NCI-H510A treated with DMSO at 0.1 percent for 48 hours (cell line): ENCODE results near the gene CCDC85C.
A peak's percentile ranks its signal among the peaks of the same experiment; 100 is the strongest.

Source experiments
- DNase-seq: peaks from one replicate; lab custom pipeline; 2025; lab: John Stamatoyannopoulos, UW

The CCDC85C gene

GRCh38 chr14:99572173-99572999 lies 31.6 kb downstream of the CCDC85C start:
- DNase-seq = peak; percentile 54

DNA sequence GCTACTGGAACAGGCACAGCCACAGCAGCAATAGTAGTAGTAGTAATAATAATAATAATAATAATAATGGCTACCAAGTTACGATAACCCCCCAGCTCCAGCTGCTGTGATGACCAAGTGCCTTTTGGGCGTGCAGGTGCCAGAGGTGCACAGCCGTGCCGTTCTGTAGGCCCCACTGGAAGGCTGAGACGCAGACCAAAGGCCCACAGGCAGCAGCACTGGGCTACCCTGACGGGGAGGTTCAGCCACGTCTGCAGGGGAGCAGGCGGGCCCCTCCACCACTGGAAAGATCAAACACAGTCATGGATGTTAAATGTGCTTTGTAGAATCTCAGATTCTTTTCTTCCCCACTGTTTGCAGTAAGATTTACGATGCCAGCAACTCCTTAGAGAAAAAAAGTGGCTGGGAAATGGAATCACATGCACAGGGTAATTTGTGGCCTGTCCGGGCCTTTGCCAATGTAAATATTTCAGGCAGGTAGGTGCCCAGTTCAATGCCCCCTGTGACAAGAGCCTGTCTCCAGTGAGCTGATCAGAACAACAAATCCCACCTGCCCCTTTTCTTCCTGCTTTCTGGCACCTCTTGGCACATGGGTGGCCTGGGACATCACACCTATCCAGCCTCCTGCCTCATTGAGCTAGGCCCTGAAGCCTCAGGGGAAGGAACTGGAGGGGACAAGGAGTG lies 32.6 kb downstream of the CCDC85C start:
- DNase-seq = peak; percentile 45

DNA sequence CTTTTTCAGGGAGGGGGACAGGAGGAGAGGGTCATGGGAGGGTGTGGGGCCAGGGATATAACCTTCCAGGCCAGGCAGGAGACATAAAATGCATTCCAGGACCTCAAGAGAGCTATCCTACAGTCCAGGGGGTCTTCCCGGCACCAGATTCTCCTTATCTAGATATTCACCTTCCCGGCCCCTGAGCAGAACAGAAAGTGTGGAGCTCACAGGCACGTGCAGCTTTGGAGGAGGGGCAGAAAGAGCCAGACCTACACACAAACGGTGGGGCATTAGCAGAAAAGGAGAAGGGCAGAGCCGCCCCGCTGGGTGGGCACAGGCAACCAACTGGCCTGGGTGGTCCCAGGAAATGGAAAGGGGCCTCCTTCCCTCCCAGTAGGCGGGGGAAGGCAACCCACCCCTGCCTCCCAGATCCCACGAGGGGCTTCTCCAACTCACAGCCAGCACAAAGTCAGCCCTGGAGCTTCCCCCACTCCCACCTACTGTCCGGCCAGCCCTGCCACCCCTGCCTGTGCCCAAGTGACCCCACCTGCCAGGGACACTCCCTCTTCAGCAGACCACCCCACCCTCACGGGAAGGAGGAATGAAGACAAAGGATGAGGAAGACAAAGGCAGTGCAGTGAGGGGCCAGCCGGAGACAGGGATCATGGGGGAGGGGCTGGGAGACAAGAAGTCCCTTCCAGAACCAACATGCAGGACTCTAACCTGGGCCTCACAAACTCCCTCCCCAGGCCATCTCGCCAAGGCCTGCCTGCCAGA lies 33.3 kb downstream of the CCDC85C start:
- no peak for DNase-seq

- no peak for DNase-seq
Observed at GRCh38 chr14:99569725-99570543, 34.1 kb downstream of the CCDC85C start.

GRCh38 chr14:99568567-99569560 lies 35.1 kb downstream of the CCDC85C start:
- peak; percentile 93 for DNase-seq

DNA sequence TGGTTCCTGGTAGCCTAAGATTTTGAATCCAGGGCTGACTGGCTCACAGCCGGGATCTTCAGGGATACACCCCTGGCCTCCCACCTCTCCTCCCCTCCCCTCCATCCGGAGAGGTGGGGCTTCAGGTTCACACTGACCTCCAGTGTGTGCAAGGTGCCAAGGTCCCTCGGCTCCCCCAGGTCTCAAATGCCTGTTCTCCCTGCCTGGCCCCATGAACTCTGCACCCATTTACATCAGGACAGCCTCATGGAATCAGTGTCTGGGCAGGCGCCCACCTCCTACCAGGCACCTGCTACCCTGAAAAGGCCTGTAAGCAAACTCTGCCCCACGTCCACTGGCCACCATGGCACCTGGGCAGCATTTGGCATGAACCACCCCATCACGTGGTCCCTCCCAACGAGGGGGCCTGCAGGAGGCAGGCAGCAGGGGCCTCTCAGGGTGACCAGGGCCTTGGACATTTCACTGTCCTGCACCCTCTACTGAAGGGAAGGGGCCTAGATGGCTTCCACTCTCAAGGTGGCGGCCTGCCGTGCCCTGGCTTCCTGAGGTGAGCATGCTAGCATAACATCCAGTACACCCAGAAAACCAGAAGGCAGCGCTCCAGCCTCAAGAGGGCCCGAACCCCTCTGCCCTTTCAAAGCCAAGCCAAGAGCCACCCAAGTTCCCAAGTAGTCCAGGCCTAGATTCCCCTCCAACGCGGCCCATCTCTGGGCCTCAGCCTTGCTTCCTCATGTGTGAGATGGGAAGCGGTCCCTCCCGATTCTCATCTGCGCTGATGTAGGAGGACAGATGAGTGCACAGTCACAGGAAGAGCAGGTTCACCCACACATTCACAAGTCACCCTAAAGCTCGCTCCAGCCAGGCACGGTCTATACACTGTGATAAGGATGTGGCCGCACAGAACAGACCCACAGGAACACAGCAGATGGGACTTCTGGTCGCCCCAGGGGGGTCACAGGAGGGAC lies 37.3 kb downstream of the CCDC85C start:
- DNase-seq = no peak

DNA sequence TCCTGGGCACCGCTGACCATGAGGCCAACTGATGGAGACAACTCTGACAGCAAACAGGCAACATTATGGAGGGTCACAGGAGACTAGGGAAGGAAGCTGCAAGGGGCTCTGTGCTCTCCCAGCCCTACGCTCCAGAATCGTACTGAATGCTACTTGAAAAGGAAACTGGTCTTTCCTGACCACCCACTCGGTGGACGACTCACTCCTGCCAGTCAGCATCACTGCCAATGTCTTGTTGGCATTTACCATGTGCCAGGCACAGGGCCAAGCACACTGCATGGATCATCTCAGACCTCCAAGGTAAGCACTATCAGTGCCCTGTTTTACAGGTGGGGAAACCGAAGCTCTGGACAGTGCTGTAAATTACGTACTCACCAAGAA lies 38.0 kb downstream of the CCDC85C start:
- no peak for DNase-seq

GRCh38 chr14:99565383-99565782 lies 38.6 kb downstream of the CCDC85C start:
- DNase-seq = no peak

DNA sequence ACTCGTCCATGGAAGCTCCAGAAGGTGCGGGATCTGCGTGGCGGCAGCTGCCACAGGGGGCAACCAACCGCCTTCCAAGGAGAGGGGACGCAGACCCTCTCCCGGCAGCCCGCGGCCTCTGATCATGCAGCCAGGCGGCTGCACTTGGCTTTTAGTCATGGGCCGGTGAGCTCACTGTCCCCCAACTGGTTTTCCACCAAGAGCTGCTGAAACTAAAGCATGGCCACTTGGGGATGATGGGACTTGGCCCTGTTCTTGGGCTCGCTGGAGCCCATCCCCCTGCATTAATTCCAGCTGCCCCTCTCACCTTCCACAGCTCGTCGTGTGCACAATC lies 39.1 kb downstream of the CCDC85C start:
- no peak for DNase-seq

DNA sequence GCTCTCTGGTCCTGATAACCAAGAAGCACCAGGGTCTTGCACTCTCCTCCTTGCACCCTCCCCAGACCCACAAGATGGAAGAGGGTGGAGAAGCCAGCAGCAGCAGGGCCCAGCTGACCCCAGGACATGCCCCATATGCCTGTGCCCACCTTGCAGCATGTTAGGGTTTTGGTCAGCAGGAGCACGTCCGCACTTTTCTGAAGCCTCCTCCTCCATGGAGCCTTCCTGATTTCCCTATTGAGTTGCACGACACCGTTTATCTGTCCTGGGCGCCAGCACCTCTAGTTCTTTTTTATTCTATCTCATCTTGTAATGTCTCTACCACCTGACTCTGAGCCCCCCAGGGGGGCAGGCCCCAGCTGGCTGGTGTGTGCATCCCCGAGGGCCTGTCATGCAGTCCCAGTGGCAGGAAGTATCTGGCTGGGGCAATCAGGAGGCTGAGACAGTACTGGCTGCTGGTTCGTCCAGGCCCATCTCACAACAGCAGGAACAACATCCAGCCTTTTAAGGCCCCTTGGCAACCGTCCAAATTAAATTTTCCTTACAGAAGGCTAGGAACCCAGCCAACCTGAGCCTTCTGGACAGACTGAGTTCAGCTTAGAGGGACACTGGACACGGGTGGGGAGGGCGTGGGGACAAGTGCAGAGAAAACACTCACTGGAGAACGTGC lies 39.6 kb downstream of the CCDC85C start:
- peak; percentile 68 for DNase-seq

GRCh38 chr14:99563749-99564129 lies 40.3 kb downstream of the CCDC85C start:
- DNase-seq = no peak

GRCh38 chr14:99562856-99563748 lies 40.9 kb downstream of the CCDC85C start:
- peak; percentile 89 for DNase-seq

DNA sequence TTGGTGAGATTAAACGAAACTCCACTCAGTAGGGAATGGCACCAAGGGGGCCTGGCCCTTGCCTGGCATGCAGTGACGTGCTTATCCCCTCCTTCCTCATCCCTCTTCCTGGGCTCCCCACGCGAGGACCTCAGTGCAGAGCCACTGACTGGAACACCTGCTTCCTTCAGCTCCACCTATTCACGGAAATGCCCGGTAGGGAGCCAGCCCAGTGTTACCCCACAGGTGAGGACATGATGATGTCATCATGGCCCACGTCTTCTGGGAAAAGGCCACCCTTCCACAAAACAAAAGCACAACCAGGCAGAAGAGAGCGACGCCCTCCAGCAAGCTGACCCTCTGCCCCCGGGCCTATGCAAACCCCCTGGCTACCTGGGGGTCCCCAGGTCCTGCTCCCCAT lies 42.1 kb downstream of the CCDC85C start:
- no peak for DNase-seq

GRCh38 chr14:99560922-99561683 lies 42.9 kb downstream of the CCDC85C start:
- DNase-seq = peak; percentile 54

DNA sequence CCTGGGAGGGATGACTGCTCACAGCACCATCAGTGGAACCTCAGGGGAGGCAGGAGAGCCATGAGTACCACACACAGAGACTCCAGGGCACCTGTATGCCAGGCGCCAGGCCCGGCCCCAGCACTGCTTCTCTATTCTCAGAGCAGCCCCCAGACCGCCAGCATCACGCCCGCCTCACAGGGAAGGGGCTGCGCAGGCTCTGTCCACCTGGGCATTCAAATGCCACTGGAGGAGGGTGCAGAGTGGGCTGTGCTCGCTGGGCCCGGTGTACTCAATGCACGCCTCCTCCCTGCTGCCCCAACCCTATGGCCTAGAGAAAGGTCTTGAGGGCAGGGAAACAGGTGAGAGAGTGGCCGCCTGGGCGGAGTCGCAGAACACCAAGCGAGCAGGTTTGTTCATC lies 43.6 kb downstream of the CCDC85C start:
- no peak for DNase-seq

DNA sequence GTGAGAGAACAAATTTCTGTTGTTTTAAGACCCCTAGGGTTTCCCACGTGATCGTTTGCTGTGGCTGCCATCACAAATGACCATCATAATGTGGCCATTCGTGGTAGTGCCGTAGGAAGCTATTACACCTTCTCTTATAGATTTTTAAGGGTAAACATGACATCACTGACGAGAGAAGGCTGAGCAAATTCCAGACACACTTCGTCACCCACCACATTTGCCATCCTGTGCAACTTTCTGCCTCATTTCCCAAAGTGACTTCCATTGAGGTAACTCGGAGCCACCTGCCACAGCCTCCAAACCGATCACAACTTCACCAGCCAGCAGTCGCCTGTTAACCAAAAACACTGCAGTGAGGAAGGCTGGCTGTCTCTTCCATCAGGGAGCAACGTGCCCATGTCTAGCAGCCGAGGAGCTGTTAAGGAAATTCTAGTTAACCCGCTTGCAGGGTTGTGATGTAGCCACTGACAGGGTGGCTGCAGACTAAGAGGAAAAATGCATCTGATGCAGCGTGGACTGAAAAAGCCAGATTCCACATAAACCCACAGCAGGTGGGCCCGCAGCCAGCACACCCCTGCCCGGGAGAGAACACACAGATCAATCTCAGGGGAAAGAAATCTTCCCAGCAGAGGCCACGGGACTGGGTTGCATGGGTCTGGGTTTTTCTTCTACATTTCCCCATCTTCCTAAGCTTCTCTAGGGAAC lies 44.6 kb downstream of the CCDC85C start:
- no peak for DNase-seq
